SK-N-SH (cell line): Measurements from ENCODE around the gene NRGN. TPM values are rescaled to one million over a fixed set of nuclear protein-coding genes. Genes with fewer than 3 reads are reported as not detected.
A peak's percentile ranks its signal among the peaks of the same experiment; 100 is the strongest.

ENCODE experiments used
- CTCF ChIA-PET: fragments of 300-600, 350-600 bp; formaldehyde crosslinking; extraction: SDS; loops from one replicate; lab custom pipeline; 2021; lab: Yijun Ruan, JAX
- POLR2A ChIA-PET: fragments of 350-600 bp; sonication (Branson Sonifier 250); formaldehyde crosslinking; extraction: SDS; loops from one replicate; lab custom pipeline; 2020; ENCODE audit warnings: antibody characterized with exemption, inconsistent platforms; lab: Yijun Ruan, JAX
- DNase-seq: peaks from one replicate; pipeline ENCODE4 v3.0.0; 2012
- H2AFZ ChIP-seq: fragments of 200-600 bp; sonication (generic); 2 replicates; pipeline ENCODE4 v1.8.1; 2016; ENCODE audit warnings: antibody characterized with exemption, mild to moderate bottlenecking, low read depth
- H3F3A ChIP-seq: fragments of 200-600 bp; sonication (generic); replicated peaks from 2 replicates; pipeline ENCODE3; 2016; ENCODE audit warnings: antibody characterized with exemption, mild to moderate bottlenecking; ENCODE audit not compliant: insufficient read depth
- H3K27ac ChIP-seq, 2 experiments: fragments of 200-500 bp in 1 of 2; fragments of 200-600 bp in 1 of 2; sonication (Bioruptor generic) in 1 of 2; sonication (generic), shearing (Covaris generic) in 1 of 2; 2 replicates each; pipeline versions ENCODE4 v1.5.1 to v1.6.1; 2014 to 2016; ENCODE audit warnings: low read depth in 2 of 2, inconsistent platforms in 1 of 2, low read length in 1 of 2, mild to moderate bottlenecking in 1 of 2, mixed read lengths in 1 of 2
- H3K27me3 ChIP-seq: fragments of 200-600 bp; sonication (generic), shearing (Covaris generic); 2 replicates; pipeline ENCODE4 v1.6.1; 2016; ENCODE audit warnings: mixed run types; ENCODE audit not compliant: insufficient read depth
- H3K36me3 ChIP-seq, 2 experiments: fragments of 200-500 bp in 1 of 2; fragments of 200-600 bp in 1 of 2; sonication (Bioruptor generic) in 1 of 2; sonication (generic) in 1 of 2; replicated peaks in 1 of 2; 2 replicates each; pipeline versions ENCODE3 to v1.5.1; 2014 to 2016; ENCODE audit warnings: low read length in 1 of 2, mild to moderate bottlenecking in 1 of 2; ENCODE audit not compliant: insufficient read depth in 2 of 2, control insufficient read depth in 1 of 2
- H3K4me1 ChIP-seq, 2 experiments: fragments of 200-500 bp in 1 of 2; fragments of 200-600 bp in 1 of 2; sonication (Bioruptor generic) in 1 of 2; sonication (generic), shearing (Covaris generic) in 1 of 2; 2 replicates each; pipeline versions ENCODE4 v1.5.1 to v1.6.1; 2014 to 2016; ENCODE audit warnings: low read depth in 1 of 2, low read length in 1 of 2, mixed run types in 1 of 2; ENCODE audit not compliant: insufficient read depth in 2 of 2, control insufficient read depth in 1 of 2
- H3K4me2 ChIP-seq: fragments of 200-600 bp; sonication (generic), shearing (Covaris generic); 2 replicates; pipeline ENCODE4 v1.6.1; 2017; ENCODE audit warnings: mixed run types
- H3K4me3 ChIP-seq, 2 experiments: fragments of 200-500 bp in 1 of 2; fragments of 200-600 bp in 1 of 2; sonication (Bioruptor generic) in 1 of 2; sonication (generic), shearing (Covaris generic) in 1 of 2; 2 replicates each; pipeline versions ENCODE4 v1.5.1 to v1.8.1; 2014 to 2016; ENCODE audit warnings: low read depth in 2 of 2, inconsistent platforms in 1 of 2, low read length in 1 of 2, mild to moderate bottlenecking in 1 of 2, mixed read lengths in 1 of 2, moderate library complexity in 1 of 2
- H3K79me2 ChIP-seq: fragments of 200-600 bp; sonication (generic); 2 replicates; pipeline ENCODE4 v1.8.1; 2017; ENCODE audit warnings: mild to moderate bottlenecking; ENCODE audit not compliant: insufficient read depth
- H3K9ac ChIP-seq: fragments of 200-600 bp; sonication (generic); 2 replicates; pipeline ENCODE4 v1.6.1; 2017; ENCODE audit warnings: mixed run types
- H3K9me2 ChIP-seq: fragments of 200-600 bp; sonication (generic); 2 replicates; pipeline ENCODE4 v1.6.1; 2017; ENCODE audit warnings: mixed run types
- H3K9me3 ChIP-seq: fragments of 200-600 bp; sonication (generic); 2 replicates; pipeline ENCODE4 v1.6.1; 2017; ENCODE audit warnings: mixed run types, mild to moderate bottlenecking, moderate library complexity
- H4K20me1 ChIP-seq: fragments of 200-600 bp; sonication (generic); 2 replicates; pipeline ENCODE4 v1.6.1; 2017; ENCODE audit warnings: mild to moderate bottlenecking, mixed run types; ENCODE audit not compliant: insufficient read depth
- EP300 ChIP-seq, 2 experiments: IDR thresholded peaks; 2 replicates each; pipeline versions ENCODE4 v1.4.0 to v1.6.1; 2012; ENCODE audit warnings: borderline replicate concordance in 1 of 2, low read depth in 1 of 2, low read length in 1 of 2
- EZH2phosphoT487 ChIP-seq: fragments of 200-600 bp; sonication (generic); IDR thresholded peaks from 2 replicates; pipeline ENCODE4 v1.6.1; 2017; ENCODE audit warnings: low read depth, mixed run types, mild to moderate bottlenecking, antibody characterized with exemption, moderate library complexity, borderline replicate concordance
- FOXM1 ChIP-seq: IDR thresholded peaks from 2 replicates; pipeline ENCODE4 v1.4.0; 2012; ENCODE audit warnings: low read depth, mild to moderate bottlenecking
- GABPA ChIP-seq: IDR thresholded peaks from 2 replicates; pipeline ENCODE4 v1.4.0; 2012; ENCODE audit warnings: low read depth, mild to moderate bottlenecking
- GATA2 ChIP-seq: sonication (generic); formaldehyde crosslinking; IDR thresholded peaks from 2 replicates; pipeline ENCODE4 v1.5.0; 2020; ENCODE audit warnings: mild to moderate bottlenecking, missing genetic modification reagents
- JUND ChIP-seq: IDR thresholded peaks from 2 replicates; pipeline ENCODE4 v1.4.0; 2012
- MEF2A ChIP-seq: IDR thresholded peaks from 2 replicates; pipeline ENCODE4 v1.4.0; 2012; ENCODE audit warnings: low read depth, borderline replicate concordance
- MXI1 ChIP-seq: IDR thresholded peaks from 2 replicates; pipeline ENCODE4 v1.6.1; 2012; ENCODE audit warnings: mild to moderate bottlenecking, low read depth, low read length, improper control_type of control experiment
- POLR2AphosphoS5 ChIP-seq: IDR thresholded peaks from 2 replicates; pipeline ENCODE4 v1.6.1; 2012; ENCODE audit warnings: low read depth, low read length
- RAD21 ChIP-seq: IDR thresholded peaks from 2 replicates; pipeline ENCODE4 v1.6.1; 2012; ENCODE audit warnings: mild to moderate bottlenecking, low read length
- RCOR1 ChIP-seq: fragments of 150-350 bp; IDR thresholded peaks from 2 replicates; pipeline ENCODE4 v1.6.1; 2017; ENCODE audit warnings: antibody characterized with exemption, low read length
- SIN3A ChIP-seq: IDR thresholded peaks from 2 replicates; pipeline ENCODE4 v1.6.1; 2012; ENCODE audit warnings: low read depth, mild to moderate bottlenecking, low read length, moderate library complexity, borderline replicate concordance
- SMC3 ChIP-seq: IDR thresholded peaks from 2 replicates; pipeline ENCODE4 v1.6.1; 2012; ENCODE audit warnings: low read depth, low read length, improper control_type of control experiment
- TCF12 ChIP-seq: IDR thresholded peaks from 2 replicates; pipeline ENCODE4 v1.4.0; 2012
- TEAD4 ChIP-seq: IDR thresholded peaks from 2 replicates; pipeline ENCODE4 v1.4.0; 2012; ENCODE audit warnings: mild to moderate bottlenecking, borderline replicate concordance; ENCODE audit not compliant: insufficient read depth
- WGBS: methylation state at CpG from one replicate; pipeline ENCODE4 v1.1.6; 2017; ENCODE audit warnings: low lambda C conversion rate; 5-methylcytosine and 5-hydroxymethylcytosine counted together
- polyA plus RNA-seq, 3 experiments: library from polyadenylated mRNA; depleted of rRNA; stranded (reverse); fragments of >200 nt; gene quantifications; 2 replicates each; pipeline ENCODE4 v1.2.3, GENCODE V29; 2012
- TF ChIP-seq, protein P1 (sequence below): IDR thresholded peaks from 2 replicates; pipeline ENCODE4 v1.6.1; 2012; ENCODE audit warnings: mild to moderate bottlenecking, low read depth, low read length, moderate library complexity
- TF ChIP-seq, protein P2 (sequence below): fragments of 150-350 bp; IDR thresholded peaks from 2 replicates; pipeline ENCODE4 v1.6.1; 2017; ENCODE audit warnings: antibody characterized with exemption, low read length, low read depth, borderline replicate concordance
- TF ChIP-seq, protein P3 (sequence below): IDR thresholded peaks from 2 replicates; pipeline ENCODE4; 2012
- TF ChIP-seq, protein P4 (sequence below): IDR thresholded peaks from 2 replicates; pipeline ENCODE4 v1.4.0; 2012; ENCODE audit warnings: low read depth
- TF ChIP-seq, protein P5 (sequence below): IDR thresholded peaks from 2 replicates; pipeline ENCODE4 v1.4.0; 2012; ENCODE audit warnings: low read depth, borderline replicate concordance

The NRGN gene
- polyA plus RNA-seq, 1 of the 3 experiments (the other 2 are of a cell fraction), result 6.8 TPM

DNA sequence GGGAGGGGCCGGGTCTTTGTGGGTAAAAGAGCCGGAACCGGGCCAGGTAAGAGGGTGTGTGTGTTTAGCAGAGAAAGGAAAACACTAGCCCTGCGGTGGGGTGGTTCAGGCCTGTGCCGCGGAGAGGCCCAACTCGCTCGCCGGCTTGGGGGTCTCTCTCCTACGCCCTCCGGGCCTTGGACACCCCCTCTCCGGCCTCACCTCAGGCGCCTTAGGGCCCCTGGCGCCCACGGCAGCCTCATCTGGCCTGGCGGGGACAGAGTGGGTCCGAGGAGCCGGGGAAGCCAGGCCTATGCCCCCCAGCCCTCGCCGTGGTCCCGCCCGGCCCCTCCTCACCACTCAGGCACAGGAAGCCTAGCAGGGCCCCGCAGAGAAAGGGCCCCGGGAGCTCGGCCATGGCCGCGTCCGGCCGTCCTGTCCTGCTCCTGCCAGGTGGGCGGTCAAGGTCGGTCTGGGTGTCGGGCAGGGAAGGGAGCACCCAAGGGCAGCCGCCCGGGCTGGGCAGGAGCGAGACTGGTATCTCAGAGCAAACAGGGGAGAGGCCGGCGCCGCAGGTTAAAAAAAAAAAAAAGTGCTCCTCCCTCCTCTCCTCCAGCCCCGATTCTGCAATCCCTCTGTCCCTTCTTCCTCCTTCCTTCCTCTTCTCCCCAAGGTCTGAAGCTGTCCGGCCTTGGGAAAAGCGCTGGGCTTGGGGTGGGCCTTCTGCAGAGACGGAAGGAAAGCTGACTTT lies 12.2 kb downstream of the NRGN start, which contains the start of gene VSIG2 (continued):
- TF ChIP-seq, protein P1, sequence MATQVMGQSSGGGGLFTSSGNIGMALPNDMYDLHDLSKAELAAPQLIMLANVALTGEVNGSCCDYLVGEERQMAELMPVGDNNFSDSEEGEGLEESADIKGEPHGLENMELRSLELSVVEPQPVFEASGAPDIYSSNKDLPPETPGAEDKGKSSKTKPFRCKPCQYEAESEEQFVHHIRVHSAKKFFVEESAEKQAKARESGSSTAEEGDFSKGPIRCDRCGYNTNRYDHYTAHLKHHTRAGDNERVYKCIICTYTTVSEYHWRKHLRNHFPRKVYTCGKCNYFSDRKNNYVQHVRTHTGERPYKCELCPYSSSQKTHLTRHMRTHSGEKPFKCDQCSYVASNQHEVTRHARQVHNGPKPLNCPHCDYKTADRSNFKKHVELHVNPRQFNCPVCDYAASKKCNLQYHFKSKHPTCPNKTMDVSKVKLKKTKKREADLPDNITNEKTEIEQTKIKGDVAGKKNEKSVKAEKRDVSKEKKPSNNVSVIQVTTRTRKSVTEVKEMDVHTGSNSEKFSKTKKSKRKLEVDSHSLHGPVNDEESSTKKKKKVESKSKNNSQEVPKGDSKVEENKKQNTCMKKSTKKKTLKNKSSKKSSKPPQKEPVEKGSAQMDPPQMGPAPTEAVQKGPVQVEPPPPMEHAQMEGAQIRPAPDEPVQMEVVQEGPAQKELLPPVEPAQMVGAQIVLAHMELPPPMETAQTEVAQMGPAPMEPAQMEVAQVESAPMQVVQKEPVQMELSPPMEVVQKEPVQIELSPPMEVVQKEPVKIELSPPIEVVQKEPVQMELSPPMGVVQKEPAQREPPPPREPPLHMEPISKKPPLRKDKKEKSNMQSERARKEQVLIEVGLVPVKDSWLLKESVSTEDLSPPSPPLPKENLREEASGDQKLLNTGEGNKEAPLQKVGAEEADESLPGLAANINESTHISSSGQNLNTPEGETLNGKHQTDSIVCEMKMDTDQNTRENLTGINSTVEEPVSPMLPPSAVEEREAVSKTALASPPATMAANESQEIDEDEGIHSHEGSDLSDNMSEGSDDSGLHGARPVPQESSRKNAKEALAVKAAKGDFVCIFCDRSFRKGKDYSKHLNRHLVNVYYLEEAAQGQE, result no peak

DNA sequence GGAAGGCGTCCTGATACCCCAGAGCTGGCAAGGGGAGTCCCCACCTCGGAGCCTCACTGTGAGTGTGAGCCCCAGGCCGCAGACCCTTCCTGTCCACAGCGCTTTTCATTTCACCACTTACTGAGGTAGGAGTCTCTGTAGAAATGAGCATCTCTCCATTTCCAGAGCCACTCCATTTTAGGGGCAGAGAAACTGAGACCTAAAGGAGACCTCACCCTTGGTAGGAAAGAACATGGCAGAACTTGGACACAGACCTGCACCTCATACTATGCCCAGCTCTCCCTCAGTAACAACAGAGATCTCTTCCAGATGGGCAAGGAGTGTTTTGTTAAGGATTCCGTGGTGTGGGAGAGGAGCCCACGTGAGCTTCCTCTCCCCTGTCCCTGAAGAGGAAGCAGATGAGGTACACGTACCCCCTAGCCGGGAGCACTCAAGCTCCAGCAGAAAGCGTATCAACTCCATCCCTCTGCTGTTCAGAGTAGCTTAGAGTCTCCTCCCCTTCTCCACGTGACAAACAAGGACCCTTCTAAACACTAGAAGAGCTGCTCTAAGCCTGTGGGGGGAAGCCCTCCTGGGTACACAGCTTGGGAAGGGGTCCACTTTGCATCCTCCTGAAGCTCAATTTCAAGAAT lies 12.8 kb downstream of the NRGN start:
- POLR2A ChIA-PET, result interaction anchor here (0.6 to 0.7 kb wide), 2 partner anchors 9 to 97 kb away, joined by 3 to 4 read pairs; no protein-coding TSS in a partner anchor
- CTCF ChIA-PET, result interaction anchor here (1.1 to 5.3 kb wide), 7 partner anchors 11 to 124 kb away, joined by 3 to 31 read pairs (median 4); partner anchors contain the start of genes ESAM and NRGN

More for the DNA sequence above, 12.8 kb downstream of the NRGN start:
- Histone ChIP-seq H3F3A (peaks cover 6% of the 10 kb centered on the region), H3K4me1 (no peaks in the 10 kb centered on the region), H2AFZ (no peak overlapping the region), H3K27ac (no peak overlapping the region), H3K9me3 (no peaks in the 10 kb centered on the region), H3K79me2 (no peaks in the 10 kb centered on the region), H3K36me3 (no peaks in the 10 kb centered on the region), H3K9ac (no peak overlapping the region), H3K27me3 (no peaks in the 10 kb centered on the region), H3K4me3 (no peak overlapping the region), H4K20me1 (no peaks in the 10 kb centered on the region), H3K4me2 (no peak overlapping the region), H3K9me2 (no peaks in the 10 kb centered on the region)
- peak; percentile 27 for DNase-seq
- 91% methylated on average over 8 of the region's 10 CpGs for WGBS
- TF ChIP-seq MEF2A (no peak), TCF12 (no peak), POLR2AphosphoS5 (no peak), GATA2 (CRISPR knock-in tag) (no peak), MXI1 (no peak), EZH2phosphoT487 (no peak), TEAD4 (no peak), SMC3 (no peak), GABPA (no peak), EP300 (IDR thresholded peaks at IDR 0.05; ENCODE audit: borderline replicate concordance in 1 of 2, low read depth in 1 of 2, low read length in 1 of 2) (no peak), RAD21 (no peak), FOXM1 (no peak), RCOR1 (no peak), JUND (no peak), SIN3A (no peak)
- TF ChIP-seq, protein P2, sequence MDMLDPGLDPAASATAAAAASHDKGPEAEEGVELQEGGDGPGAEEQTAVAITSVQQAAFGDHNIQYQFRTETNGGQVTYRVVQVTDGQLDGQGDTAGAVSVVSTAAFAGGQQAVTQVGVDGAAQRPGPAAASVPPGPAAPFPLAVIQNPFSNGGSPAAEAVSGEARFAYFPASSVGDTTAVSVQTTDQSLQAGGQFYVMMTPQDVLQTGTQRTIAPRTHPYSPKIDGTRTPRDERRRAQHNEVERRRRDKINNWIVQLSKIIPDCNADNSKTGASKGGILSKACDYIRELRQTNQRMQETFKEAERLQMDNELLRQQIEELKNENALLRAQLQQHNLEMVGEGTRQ, result no peak
- TF ChIP-seq, protein P3, sequence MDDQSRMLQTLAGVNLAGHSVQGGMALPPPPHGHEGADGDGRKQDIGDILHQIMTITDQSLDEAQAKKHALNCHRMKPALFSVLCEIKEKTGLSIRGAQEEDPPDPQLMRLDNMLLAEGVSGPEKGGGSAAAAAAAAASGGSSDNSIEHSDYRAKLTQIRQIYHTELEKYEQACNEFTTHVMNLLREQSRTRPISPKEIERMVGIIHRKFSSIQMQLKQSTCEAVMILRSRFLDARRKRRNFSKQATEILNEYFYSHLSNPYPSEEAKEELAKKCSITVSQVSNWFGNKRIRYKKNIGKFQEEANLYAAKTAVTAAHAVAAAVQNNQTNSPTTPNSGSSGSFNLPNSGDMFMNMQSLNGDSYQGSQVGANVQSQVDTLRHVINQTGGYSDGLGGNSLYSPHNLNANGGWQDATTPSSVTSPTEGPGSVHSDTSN, result no peak
- TF ChIP-seq, protein P4, sequence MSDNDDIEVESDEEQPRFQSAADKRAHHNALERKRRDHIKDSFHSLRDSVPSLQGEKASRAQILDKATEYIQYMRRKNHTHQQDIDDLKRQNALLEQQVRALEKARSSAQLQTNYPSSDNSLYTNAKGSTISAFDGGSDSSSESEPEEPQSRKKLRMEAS, result no peak
- TF ChIP-seq, protein P5, sequence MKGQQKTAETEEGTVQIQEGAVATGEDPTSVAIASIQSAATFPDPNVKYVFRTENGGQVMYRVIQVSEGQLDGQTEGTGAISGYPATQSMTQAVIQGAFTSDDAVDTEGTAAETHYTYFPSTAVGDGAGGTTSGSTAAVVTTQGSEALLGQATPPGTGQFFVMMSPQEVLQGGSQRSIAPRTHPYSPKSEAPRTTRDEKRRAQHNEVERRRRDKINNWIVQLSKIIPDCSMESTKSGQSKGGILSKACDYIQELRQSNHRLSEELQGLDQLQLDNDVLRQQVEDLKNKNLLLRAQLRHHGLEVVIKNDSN, result no peak
